Smooth muscle cell (in vitro differentiated cells): ENCODE measurements around the gene ATP5F1C. TPM values are rescaled to one million over a fixed set of nuclear protein-coding genes. Genes with fewer than 3 reads are reported as not detected.

Source experiments
- DNase-seq: peaks from one replicate; lab custom pipeline; 2025; ENCODE audit not compliant: unreplicated experiment; lab: John Stamatoyannopoulos, UW
- H2AFZ ChIP-seq: fragments of 200-600 bp; sonication (generic); 2 replicates; pipeline ENCODE4 v1.6.0; 2016; ENCODE audit warnings: antibody characterized with exemption, low read depth, mild to moderate bottlenecking
- H3F3A ChIP-seq: fragments of 200-600 bp; sonication (generic); 2 replicates; pipeline ENCODE4 v1.6.0; 2017; ENCODE audit warnings: antibody characterized with exemption, low read depth
- H3K27ac ChIP-seq: fragments of 200-600 bp; sonication (generic); 2 replicates; pipeline ENCODE4 v1.5.1; 2016; ENCODE audit warnings: low read depth, mild to moderate bottlenecking
- H3K27me3 ChIP-seq: fragments of 200-600 bp; sonication (generic); 2 replicates; pipeline ENCODE4 v1.6.1; 2016; ENCODE audit warnings: low read depth, mild to moderate bottlenecking
- H3K36me3 ChIP-seq: fragments of 200-600 bp; sonication (generic); 2 replicates; pipeline ENCODE4 v1.5.1; 2016; ENCODE audit warnings: low read depth
- H3K4me1 ChIP-seq: fragments of 200-600 bp; sonication (generic); 2 replicates; pipeline ENCODE4 v1.5.1; 2016; ENCODE audit warnings: low read depth
- H3K4me2 ChIP-seq: fragments of 200-600 bp; sonication (generic); 2 replicates; pipeline ENCODE4 v1.6.0; 2016; ENCODE audit warnings: mild to moderate bottlenecking
- H3K4me3 ChIP-seq: fragments of 200-600 bp; sonication (generic); 2 replicates; pipeline ENCODE4 v1.5.1; 2016; ENCODE audit warnings: mild to moderate bottlenecking
- H3K79me2 ChIP-seq: fragments of 200-600 bp; sonication (generic); 2 replicates; pipeline ENCODE4 v1.6.0; 2016; ENCODE audit warnings: low read depth, mild to moderate bottlenecking
- H3K9ac ChIP-seq: fragments of 200-600 bp; sonication (generic); 2 replicates; pipeline ENCODE4 v1.6.0; 2016; ENCODE audit warnings: low read depth
- H3K9me3 ChIP-seq: fragments of 200-600 bp; sonication (generic); replicated peaks from 2 replicates; pipeline ENCODE4 v1.5.1; 2016; ENCODE audit warnings: low read depth
- H4K20me1 ChIP-seq: fragments of 200-600 bp; sonication (generic); 2 replicates; pipeline ENCODE4 v1.6.0; 2016; ENCODE audit warnings: low read depth
- WGBS: methylation state at CpG from one replicate; pipeline ENCODE4 v1.1.7; 2016; ENCODE audit warnings: low lambda C conversion rate; 5-methylcytosine and 5-hydroxymethylcytosine counted together
- polyA plus RNA-seq: library from polyadenylated mRNA; unstranded; fragments of >200 nt; fragmentation: Nextera tagmentation; extraction: Ambion mirVana; gene quantifications from 2 replicates; pipeline ENCODE4 v1.2.1, GENCODE V29; 2016
- total RNA-seq: library from RNA; depleted of rRNA; stranded (reverse); fragments of >200 nt; gene quantifications from 2 replicates; pipeline ENCODE4 v1.2.3, GENCODE V29; 2014
- TF ChIP-seq, protein P1 (sequence below): fragments of 200-600 bp; sonication (generic); IDR thresholded peaks from 2 replicates; pipeline ENCODE4 v1.5.1; 2017; ENCODE audit warnings: borderline replicate concordance, mild to moderate bottlenecking, antibody characterized with exemption; ENCODE audit not compliant: insufficient read depth, poor library complexity, severe bottlenecking

ATP5F1C gene
- total and polyA plus RNA-seq, 2 experiments from 2014 or later, result 204 to 352 TPM

DNA sequence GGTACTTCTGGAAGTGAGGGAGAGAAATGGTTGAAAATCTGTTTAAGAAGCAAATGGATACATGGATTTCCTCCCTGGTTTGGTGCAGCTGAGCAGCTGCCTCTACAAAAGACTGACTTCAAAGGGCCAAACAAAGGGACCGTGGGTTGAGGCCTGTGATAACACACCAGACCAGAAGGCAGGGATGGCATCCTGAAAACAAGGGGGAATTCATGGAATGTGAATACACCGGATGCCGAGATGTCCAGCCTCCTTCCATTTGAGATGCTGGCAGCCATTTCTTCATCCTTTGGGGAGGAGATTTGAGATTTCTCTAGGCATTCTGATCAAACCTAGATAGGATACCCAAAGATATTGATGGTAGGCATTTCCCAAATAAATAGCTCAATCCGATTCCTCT is 67.2 kb downstream of the ATP5F1C start:
- DNase-seq, result no peak
- TF ChIP-seq, protein P1, sequence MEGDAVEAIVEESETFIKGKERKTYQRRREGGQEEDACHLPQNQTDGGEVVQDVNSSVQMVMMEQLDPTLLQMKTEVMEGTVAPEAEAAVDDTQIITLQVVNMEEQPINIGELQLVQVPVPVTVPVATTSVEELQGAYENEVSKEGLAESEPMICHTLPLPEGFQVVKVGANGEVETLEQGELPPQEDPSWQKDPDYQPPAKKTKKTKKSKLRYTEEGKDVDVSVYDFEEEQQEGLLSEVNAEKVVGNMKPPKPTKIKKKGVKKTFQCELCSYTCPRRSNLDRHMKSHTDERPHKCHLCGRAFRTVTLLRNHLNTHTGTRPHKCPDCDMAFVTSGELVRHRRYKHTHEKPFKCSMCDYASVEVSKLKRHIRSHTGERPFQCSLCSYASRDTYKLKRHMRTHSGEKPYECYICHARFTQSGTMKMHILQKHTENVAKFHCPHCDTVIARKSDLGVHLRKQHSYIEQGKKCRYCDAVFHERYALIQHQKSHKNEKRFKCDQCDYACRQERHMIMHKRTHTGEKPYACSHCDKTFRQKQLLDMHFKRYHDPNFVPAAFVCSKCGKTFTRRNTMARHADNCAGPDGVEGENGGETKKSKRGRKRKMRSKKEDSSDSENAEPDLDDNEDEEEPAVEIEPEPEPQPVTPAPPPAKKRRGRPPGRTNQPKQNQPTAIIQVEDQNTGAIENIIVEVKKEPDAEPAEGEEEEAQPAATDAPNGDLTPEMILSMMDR, result no peak
- no peaks in the 10 kb centered on the region for H3K36me3 ChIP-seq
- H3K79me2 ChIP-seq, result peaks cover 22% of the 10 kb centered on the region
- peaks cover 3% of the 10 kb centered on the region for H3K9me3 ChIP-seq
- H3K4me3 ChIP-seq, result no peak overlapping the region
- peaks cover 7% of the 10 kb centered on the region for H4K20me1 ChIP-seq
- no peak overlapping the region for H2AFZ ChIP-seq
- peaks cover 3% of the 10 kb centered on the region for H3K4me1 ChIP-seq
- H3K9ac ChIP-seq, result no peak overlapping the region
- 50% methylated on average over 4 of the region's 4 CpGs for WGBS
- no peaks in the 10 kb centered on the region for H3K27me3 ChIP-seq
- no peak overlapping the region for H3K27ac ChIP-seq
- no peak overlapping the region for H3K4me2 ChIP-seq
- H3F3A ChIP-seq, result no peaks in the 10 kb centered on the region

DNA sequence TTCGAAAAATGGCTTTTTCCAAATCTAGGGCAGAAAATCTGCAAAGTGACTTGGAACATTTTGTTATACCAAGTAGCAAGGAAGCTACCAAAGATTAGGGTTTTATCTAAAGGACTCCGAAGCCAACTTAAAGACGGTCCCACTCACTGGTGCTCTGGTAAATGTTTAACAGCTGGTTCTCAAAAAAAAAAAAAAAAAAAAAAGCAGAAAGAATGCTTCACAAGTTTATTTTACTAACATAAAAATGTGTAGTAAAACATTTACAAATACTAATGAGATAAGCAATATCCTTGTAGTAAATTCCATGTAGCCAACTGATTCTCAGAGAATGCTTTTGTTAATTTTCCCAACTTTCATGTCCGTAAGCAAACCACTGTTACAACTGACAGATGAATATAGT is 68.7 kb downstream of the ATP5F1C start:
- no peaks in the 10 kb centered on the region for H3K27me3 ChIP-seq
- H3K4me3 ChIP-seq, result peak overlapping the region; percentile 29
- H3K79me2 ChIP-seq, result peaks cover 29% of the 10 kb centered on the region
- TF ChIP-seq, protein P1, result no peak
- H3K4me2 ChIP-seq, result peak overlapping the region; percentile 72
- no peak overlapping the region for H3K9ac ChIP-seq
- peaks cover 15% of the 10 kb centered on the region for H3K9me3 ChIP-seq
- WGBS, result 17% methylated on average over 4 of the region's 4 CpGs
- no peak for DNase-seq
- H4K20me1 ChIP-seq, result peaks cover 7% of the 10 kb centered on the region
- H3K27ac ChIP-seq, result no peak overlapping the region
- peaks cover 5% of the 10 kb centered on the region for H3K36me3 ChIP-seq
- no peaks in the 10 kb centered on the region for H3F3A ChIP-seq
- no peak overlapping the region for H2AFZ ChIP-seq
- peaks cover 3% of the 10 kb centered on the region for H3K4me1 ChIP-seq

DNA sequence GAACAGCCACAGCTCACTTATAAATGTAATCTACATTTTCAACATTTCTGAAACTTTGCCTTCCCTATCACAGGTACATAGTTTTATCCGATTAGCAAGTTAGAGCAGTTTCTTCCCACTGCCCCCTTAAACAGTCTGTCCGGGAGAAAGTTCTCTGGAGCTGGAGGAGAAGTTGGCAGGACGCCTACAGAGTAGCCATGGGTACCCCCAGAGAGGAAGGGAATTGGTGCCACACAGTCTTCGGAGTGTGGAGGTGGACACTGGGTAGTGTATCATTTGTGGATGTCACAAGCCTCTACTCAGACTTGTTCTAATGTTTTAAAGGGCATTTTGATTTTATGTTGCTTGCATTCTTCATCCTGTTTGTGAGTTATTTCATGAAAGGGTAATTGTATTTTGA is 69.3 kb downstream of the ATP5F1C start:
- WGBS, result 65% methylated on average over 4 of the region's 4 CpGs
- Histone ChIP-seq H3K4me3 (peak overlapping the region; percentile 29), H3K9me3 (peaks cover 20% of the 10 kb centered on the region), H3K27ac (peak overlapping the region; percentile 32), H4K20me1 (peaks cover 7% of the 10 kb centered on the region), H3K79me2 (peaks cover 31% of the 10 kb centered on the region), H3K4me1 (peaks cover 3% of the 10 kb centered on the region), H2AFZ (no peak overlapping the region), H3K27me3 (no peaks in the 10 kb centered on the region), H3K4me2 (peak overlapping the region; percentile 72), H3K9ac (no peak overlapping the region), H3F3A (no peaks in the 10 kb centered on the region), H3K36me3 (peaks cover 6% of the 10 kb centered on the region)
- DNase-seq, result no peak
- TF ChIP-seq, protein P1, result no peak

Other genes starting within 250 kb of the ATP5F1C start
- 12.6 and 14.9 TPM in 2 replicates for gene ITIH5, start 121.2 kb upstream of the ATP5F1C start, total RNA-seq
- gene ITIH5, start 121.2 kb upstream of the ATP5F1C start, polyA plus RNA-seq, result 9.1 and 9.6 TPM in 2 replicates
- 0.13 TPM in 1 of 2 replicates, not detected in the other for gene ITIH2, start 84.9 kb upstream of the ATP5F1C start, total RNA-seq
- 0.09 TPM in 1 of 2 replicates, not detected in the other for gene ITIH2, start 84.9 kb upstream of the ATP5F1C start, polyA plus RNA-seq
- 14.0 and 27.9 TPM in 2 replicates for gene KIN, start 184 bp upstream of the ATP5F1C start, total RNA-seq
- 11.5 and 14.3 TPM in 2 replicates for gene KIN, start 184 bp upstream of the ATP5F1C start, polyA plus RNA-seq
- gene TAF3, start 30.3 kb downstream of the ATP5F1C start, total RNA-seq, result 3.0 and 3.7 TPM in 2 replicates
- 7.0 and 7.3 TPM in 2 replicates for gene TAF3, start 30.3 kb downstream of the ATP5F1C start, polyA plus RNA-seq